Measurements from ENCODE around the gene RSBN1L. TPM values are rescaled to one million over a fixed set of nuclear protein-coding genes. Genes with fewer than 3 reads are reported as not detected.

The RSBN1L gene
- total RNA-seq, 1 experiment from 2014 or later: 15.5 TPM

- intact Hi-C loops (cut with micrococcal nuclease): no loop called here
- no peaks in the 10 kb centered on the region for H3K36me3 ChIP-seq (ENCODE audit: control insufficient read depth in 1 of 2, insufficient read depth in 2 of 2, low read length in 2 of 2)
- no peak overlapping the region for H2AFZ ChIP-seq (ENCODE audit: low read depth, low read length, poor library complexity, severe bottlenecking)
- no peak overlapping the region for H3K4me3 ChIP-seq (replicated peaks in 1 of 2; ENCODE audit: low read depth in 1 of 2, low read length in 2 of 2)
- CTCF ChIA-PET: no interaction called here
- no peaks in the 10 kb centered on the region for H3K27me3 ChIP-seq (ENCODE audit: insufficient read depth, low read length)
- H3K9me2 ChIP-seq (ENCODE audit: insufficient read depth): no peaks in the 10 kb centered on the region
- no peak overlapping the region for H3K4me2 ChIP-seq (ENCODE audit: low read length)
- no peak overlapping the region for H3K9ac ChIP-seq (ENCODE audit: low read length)
- RAD21 ChIA-PET (ENCODE audit: low non-redundant PET in 1 of 2, low total read pairs in 2 of 2, uncharacterized antibody in 2 of 2, unreplicated experiment in 2 of 2): no interaction called here
- BruUV-seq (replicated peaks): no TSS peak
- POLR2A ChIA-PET: no interaction called here
- DNase-seq (ENCODE audit: low read depth, low spot score) (no peak), ATAC-seq (no peak)
- H3K79me2 ChIP-seq (ENCODE audit: insufficient read depth, low read length): peaks cover 88% of the 10 kb centered on the region
- TF ChIP-seq, protein P1, sequence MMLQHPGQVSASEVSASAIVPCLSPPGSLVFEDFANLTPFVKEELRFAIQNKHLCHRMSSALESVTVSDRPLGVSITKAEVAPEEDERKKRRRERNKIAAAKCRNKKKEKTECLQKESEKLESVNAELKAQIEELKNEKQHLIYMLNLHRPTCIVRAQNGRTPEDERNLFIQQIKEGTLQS (IDR thresholded peaks at IDR 0.05): no peak
- no peak overlapping the region for H3K27ac ChIP-seq (ENCODE audit: low read depth, low read length)
- H3K4me1 ChIP-seq (ENCODE audit: control insufficient read depth in 1 of 2, insufficient read depth in 2 of 2, low read length in 2 of 2): peaks cover 8 to 16% of the 10 kb centered on the region in 2 experiments; a peak in 3 of 4 replicates
- no peaks in the 10 kb centered on the region for H3K9me3 ChIP-seq (ENCODE audit: control insufficient read depth in 1 of 2, insufficient read depth in 1 of 2, low read depth in 1 of 2, low read length in 2 of 2)
- H4K20me1 ChIP-seq (ENCODE audit: insufficient read depth): no peaks in the 10 kb centered on the region
Measured at GRCh38 chr7:77710067-77710466, 13.8 kb downstream of the RSBN1L start.

DNA sequence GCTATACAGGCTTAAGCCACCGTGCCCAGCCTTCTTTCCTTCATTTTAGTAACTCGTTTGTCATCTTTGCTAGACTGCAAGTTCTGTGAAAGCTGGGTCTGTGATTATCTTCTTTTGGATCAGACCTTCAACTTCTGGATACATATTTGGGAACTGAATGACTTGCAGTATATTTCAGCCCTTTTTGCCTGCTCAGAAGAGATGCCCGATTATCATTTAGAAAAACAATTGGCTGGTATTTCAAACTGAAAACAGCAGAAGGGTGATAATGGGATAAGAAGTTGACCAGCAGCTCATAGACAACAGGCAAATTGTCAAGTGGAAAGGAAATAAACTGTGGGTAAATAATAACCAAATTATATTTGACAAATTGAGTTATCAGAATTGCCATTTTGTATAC, 14.6 kb downstream of the RSBN1L start:
- POLR2A ChIA-PET: no interaction called here
- no peak for TF ChIP-seq ELF1 (IDR thresholded peaks at IDR 0.05; ENCODE audit: borderline replicate concordance, low read depth)
- TF ChIP-seq RAD21 (IDR thresholded peaks at IDR 0.05; ENCODE audit: low read depth): no peak
- TF ChIP-seq ZFX (IDR thresholded peaks at IDR 0.05): no peak
- TF ChIP-seq TCF7L2 (IDR thresholded peaks at IDR 0.05; ENCODE audit: borderline replicate concordance, extremely low read depth, insufficient read depth, insufficient read length): no peak
- no peak for TF ChIP-seq SRF (IDR thresholded peaks at IDR 0.05; ENCODE audit: low read depth)
- TF ChIP-seq MAX (IDR thresholded peaks at IDR 0.05): no peak
- TF ChIP-seq EZH2phosphoT487 (IDR thresholded peaks at IDR 0.05; ENCODE audit: borderline replicate concordance): no peak
- no peak for TF ChIP-seq CEBPB (IDR thresholded peaks at IDR 0.05; ENCODE audit: low read depth)
- TF ChIP-seq, protein P2, sequence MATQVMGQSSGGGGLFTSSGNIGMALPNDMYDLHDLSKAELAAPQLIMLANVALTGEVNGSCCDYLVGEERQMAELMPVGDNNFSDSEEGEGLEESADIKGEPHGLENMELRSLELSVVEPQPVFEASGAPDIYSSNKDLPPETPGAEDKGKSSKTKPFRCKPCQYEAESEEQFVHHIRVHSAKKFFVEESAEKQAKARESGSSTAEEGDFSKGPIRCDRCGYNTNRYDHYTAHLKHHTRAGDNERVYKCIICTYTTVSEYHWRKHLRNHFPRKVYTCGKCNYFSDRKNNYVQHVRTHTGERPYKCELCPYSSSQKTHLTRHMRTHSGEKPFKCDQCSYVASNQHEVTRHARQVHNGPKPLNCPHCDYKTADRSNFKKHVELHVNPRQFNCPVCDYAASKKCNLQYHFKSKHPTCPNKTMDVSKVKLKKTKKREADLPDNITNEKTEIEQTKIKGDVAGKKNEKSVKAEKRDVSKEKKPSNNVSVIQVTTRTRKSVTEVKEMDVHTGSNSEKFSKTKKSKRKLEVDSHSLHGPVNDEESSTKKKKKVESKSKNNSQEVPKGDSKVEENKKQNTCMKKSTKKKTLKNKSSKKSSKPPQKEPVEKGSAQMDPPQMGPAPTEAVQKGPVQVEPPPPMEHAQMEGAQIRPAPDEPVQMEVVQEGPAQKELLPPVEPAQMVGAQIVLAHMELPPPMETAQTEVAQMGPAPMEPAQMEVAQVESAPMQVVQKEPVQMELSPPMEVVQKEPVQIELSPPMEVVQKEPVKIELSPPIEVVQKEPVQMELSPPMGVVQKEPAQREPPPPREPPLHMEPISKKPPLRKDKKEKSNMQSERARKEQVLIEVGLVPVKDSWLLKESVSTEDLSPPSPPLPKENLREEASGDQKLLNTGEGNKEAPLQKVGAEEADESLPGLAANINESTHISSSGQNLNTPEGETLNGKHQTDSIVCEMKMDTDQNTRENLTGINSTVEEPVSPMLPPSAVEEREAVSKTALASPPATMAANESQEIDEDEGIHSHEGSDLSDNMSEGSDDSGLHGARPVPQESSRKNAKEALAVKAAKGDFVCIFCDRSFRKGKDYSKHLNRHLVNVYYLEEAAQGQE (IDR thresholded peaks at IDR 0.05; ENCODE audit: low read depth): no peak
- TF ChIP-seq JUND (IDR thresholded peaks at IDR 0.05): no peak
- no peak for TF ChIP-seq POLR2A (IDR thresholded peaks at IDR 0.05; ENCODE audit: borderline replicate concordance, extremely low read depth, insufficient read depth, insufficient read length)
- TF ChIP-seq, protein P3, sequence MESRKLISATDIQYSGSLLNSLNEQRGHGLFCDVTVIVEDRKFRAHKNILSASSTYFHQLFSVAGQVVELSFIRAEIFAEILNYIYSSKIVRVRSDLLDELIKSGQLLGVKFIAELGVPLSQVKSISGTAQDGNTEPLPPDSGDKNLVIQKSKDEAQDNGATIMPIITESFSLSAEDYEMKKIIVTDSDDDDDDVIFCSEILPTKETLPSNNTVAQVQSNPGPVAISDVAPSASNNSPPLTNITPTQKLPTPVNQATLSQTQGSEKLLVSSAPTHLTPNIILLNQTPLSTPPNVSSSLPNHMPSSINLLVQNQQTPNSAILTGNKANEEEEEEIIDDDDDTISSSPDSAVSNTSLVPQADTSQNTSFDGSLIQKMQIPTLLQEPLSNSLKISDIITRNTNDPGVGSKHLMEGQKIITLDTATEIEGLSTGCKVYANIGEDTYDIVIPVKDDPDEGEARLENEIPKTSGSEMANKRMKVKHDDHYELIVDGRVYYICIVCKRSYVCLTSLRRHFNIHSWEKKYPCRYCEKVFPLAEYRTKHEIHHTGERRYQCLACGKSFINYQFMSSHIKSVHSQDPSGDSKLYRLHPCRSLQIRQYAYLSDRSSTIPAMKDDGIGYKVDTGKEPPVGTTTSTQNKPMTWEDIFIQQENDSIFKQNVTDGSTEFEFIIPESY (IDR thresholded peaks at IDR 0.05; ENCODE audit: extremely low read depth, insufficient replicate concordance, low read length): no peak
- TF ChIP-seq ZNF274 (IDR thresholded peaks at IDR 0.05; ENCODE audit: low read depth, low read length): no peak
- TF ChIP-seq, protein P1 (IDR thresholded peaks at IDR 0.05): no peak
- TF ChIP-seq CBX3 (IDR thresholded peaks at IDR 0.05; ENCODE audit: low read depth): no peak
- TF ChIP-seq POLR2AphosphoS5 (IDR thresholded peaks at IDR 0.05; ENCODE audit: low read depth, low read length): no peak

More for the DNA sequence above, 14.6 kb downstream of the RSBN1L start:
- Histone ChIP-seq H3K4me3 (replicated peaks in 1 of 2; ENCODE audit: low read depth in 1 of 2, low read length in 2 of 2) (no peak overlapping the region), H2AFZ (ENCODE audit: low read depth, low read length, poor library complexity, severe bottlenecking) (no peak overlapping the region), H4K20me1 (ENCODE audit: insufficient read depth) (no peaks in the 10 kb centered on the region), H3K27me3 (ENCODE audit: insufficient read depth, low read length) (no peaks in the 10 kb centered on the region), H3K9ac (ENCODE audit: low read length) (no peak overlapping the region), H3K36me3 (ENCODE audit: control insufficient read depth in 1 of 2, insufficient read depth in 2 of 2, low read length in 2 of 2) (no peaks in the 10 kb centered on the region), H3K4me2 (ENCODE audit: low read length) (no peak overlapping the region), H3K4me1 (ENCODE audit: control insufficient read depth in 1 of 2, insufficient read depth in 2 of 2, low read length in 2 of 2) (peaks cover 14 to 23% of the 10 kb centered on the region in 2 experiments; a peak in 3 of 4 replicates), H3K27ac (ENCODE audit: low read depth, low read length) (no peak overlapping the region), H3K9me3 (ENCODE audit: control insufficient read depth in 1 of 2, insufficient read depth in 1 of 2, low read depth in 1 of 2, low read length in 2 of 2) (no peaks in the 10 kb centered on the region), H3K79me2 (ENCODE audit: insufficient read depth, low read length) (peaks cover 87% of the 10 kb centered on the region), H3K9me2 (ENCODE audit: insufficient read depth) (no peaks in the 10 kb centered on the region)
- ATAC-seq (no peak), DNase-seq (ENCODE audit: low read depth, low spot score) (no peak)
- intact Hi-C loops (cut with micrococcal nuclease): no loop called here
- ChIA-PET CTCF (no interaction called here), RAD21 (ENCODE audit: low non-redundant PET in 1 of 2, low total read pairs in 2 of 2, uncharacterized antibody in 2 of 2, unreplicated experiment in 2 of 2) (no interaction called here)
- BruUV-seq (replicated peaks): no TSS peak

All from HCT116 (cell line).